8988T (cell line): ENCODE results near the gene PAK1.
"Not testable (repeated sequence)": the region's sequence is repeated elsewhere in the genome, so short reads cannot be mapped to it uniquely, and the experiment has no call there.

Source experiments
- DNase-seq: peaks from one replicate; pipeline ENCODE4 v3.0.0; 2011

PAK1 gene

DNA sequence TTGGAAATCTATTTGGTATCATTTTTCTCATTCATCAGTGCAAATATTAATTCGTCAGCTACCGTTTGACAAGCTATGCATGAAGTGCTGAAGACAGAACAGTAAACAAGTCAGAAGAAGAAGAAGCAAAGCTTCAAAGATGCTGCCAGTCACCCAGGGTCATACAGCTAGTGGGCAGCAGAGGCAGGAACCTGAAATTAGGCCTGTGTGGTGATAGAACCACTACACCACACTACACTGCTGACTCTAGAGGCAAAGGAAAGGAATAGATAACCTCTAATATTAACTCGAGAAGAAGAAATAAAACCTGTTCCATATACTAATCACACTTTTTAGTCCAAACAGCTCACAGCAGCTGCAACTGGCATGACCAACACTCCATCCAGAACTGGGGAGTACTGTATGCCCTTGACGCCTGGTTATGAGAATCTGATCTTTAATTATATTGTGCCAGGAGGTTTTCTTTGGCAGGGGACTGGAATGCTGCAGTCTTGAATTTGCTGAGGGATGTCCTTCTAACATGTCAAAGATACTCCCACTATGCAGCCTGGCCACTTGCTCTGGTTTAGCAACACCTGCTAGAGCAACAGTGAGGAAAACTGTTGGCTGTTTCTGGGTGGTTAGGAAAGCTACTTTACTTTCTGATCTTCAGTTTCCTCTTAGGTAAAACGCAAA is 73.0 kb downstream of the PAK1 start:
- no peak for DNase-seq

DNA sequence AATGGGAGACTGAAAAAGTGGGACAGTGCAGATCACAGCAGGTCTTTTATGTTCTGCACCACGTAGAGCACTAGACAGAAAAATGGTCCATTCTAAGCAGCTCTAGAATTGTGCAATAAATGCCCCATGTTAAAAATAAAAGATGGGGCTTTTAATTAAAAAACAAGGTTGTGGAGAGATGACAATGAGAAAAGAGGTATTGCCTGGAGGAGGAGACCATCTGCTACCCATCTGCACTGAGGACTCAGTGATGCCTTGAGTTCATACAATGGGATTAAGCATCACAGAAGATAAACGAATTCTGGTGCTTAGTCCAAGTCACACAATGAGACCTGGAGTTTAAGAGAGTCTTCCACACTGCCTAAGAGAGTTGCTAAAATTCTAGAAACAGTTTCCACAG is 73.6 kb downstream of the PAK1 start:
- DNase-seq, result no peak

DNA sequence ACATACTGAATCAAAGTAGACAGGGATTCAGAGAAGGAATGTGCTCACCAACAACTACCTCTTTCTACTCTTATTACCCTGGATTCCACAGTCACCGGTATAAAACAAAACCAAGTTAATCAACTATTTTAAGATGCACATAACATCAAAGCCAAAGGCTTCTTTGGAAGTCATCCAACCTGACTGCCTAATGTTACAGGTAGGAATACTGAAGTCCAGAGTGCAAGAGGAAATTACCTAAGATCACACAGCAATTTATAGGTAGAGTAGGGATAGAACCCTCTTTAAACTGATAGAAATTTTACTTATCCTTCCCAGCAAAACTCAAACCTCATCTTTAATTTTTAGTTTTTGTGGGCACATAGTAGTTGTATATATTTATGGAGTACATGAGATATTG is 76.3 kb downstream of the PAK1 start:
- DNase-seq, result no peak

DNA sequence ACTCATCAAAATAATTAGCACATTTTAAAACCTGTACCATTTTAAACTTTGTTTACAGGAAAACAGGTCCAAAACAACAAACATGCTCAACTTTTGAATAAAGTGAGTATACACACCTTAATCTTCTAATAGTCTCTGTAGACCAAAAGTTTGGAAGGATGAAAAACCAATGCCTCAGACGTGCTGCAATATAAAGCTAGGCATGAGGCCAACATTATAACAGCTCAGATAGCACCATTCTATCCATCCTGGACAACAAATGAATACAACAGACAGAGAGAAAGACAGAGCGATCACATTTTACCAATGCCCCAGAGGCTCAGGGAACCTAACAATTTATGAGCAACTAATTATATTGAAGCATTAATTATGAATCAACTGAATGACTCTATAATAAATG is 77.0 kb downstream of the PAK1 start:
- DNase-seq, result no peak

DNA sequence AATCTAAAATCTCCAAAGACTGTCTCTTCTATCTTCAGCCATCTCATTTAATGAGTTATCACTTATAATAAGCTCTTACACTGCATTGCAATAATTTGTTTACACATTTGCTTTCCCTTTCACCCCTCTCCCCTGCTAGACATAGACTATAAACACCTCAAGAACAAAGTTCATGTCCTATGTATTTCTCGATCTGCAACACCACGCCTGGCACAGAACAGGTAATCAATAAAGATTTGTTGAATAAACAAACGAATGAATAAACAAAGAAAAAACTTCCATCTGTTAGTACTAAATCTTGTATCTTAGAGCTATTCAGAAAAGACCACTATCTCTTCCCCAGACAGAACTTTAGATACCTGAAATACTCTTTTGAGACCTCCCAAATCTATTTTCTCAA is 77.6 kb downstream of the PAK1 start:
- no peak for DNase-seq

DNA sequence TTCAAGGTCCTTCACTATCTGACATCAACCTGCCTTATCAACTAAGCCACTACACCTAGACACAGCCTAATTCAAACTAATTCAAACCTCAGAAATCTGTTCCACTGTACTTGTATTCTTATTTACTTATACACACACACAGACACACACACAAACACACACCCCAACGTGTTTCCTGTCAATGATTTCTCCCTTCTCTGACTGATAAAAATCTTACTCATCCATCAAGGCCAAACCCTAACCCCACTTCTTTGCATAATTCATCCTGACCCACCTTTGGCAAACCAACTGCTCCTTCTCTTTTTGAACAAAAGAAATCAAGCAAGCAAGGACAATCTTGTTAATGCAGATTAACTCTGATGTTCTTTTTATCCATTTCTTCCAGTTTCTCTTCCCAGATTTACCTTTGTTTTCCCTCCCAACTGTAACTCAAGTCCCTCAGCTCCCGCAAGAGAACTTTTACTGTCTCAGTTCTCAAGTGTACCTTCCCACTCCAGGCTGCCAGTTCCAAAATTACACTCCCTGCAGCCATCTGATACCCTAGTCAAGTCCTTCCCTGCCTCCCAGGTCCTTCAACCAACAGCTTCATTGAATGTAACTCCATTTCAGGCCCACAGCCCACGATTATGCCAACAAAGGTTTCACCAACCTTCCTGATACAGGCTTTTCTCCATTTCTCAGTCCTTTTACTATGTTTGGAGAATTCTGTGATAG is 78.3 kb downstream of the PAK1 start:
- no peak for DNase-seq

DNA sequence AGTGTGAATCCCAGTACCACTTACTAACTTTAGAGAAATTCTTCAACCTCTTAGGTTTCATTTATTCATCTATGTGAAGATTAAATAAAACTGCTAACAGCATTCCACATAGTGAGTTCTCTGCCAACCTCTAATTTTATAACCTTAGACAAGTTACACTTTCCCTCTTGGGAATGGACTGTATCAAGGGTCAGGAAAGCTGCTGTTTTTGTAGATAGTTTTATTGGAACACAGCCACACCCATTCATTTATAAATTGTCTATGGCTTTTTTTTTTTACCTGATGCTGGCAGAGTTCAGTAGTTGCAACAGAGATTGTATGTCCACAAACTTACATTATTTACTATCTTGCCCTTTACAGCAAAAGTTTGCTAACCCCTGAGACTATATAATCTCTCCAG is 81.1 kb downstream of the PAK1 start:
- DNase-seq, result no peak

DNA sequence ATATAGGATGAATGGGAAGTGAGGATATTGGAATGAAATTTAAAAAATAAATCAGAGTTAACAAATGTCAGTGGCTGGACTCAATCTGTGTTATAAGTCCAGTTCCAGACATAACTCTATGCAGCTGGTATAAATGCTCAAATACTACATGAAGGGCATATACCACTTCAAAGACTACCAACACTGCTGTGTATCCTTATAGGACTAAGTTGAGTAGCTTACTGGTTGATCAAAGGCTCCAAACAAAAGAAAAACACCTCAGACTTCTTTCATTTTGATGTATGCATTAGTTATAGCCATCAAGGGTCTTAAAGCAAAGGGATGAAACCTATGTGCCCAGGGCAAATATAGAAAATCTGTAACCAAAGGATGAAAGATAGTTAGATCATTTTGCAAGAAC is 86.2 kb downstream of the PAK1 start:
- no peak for DNase-seq

DNA sequence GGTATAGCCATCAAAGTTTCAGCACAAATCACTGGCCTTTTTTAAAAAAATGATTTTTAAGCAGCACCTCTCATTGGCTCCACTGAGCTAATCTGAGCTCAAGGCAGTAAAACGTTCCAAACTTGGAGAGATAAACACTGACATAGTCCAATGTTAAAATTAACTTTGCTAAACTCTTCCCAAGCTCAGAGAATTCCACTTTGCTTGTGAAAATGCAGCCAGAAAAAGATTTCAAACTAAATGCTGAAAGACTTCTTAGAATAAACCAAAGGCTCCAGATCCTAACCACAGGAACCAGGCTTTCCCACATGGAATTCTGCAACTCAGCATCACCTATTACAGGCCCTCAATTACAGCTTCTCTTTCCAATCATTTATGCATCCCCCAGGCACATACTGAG is 87.7 kb downstream of the PAK1 start:
- no peak for DNase-seq

DNA sequence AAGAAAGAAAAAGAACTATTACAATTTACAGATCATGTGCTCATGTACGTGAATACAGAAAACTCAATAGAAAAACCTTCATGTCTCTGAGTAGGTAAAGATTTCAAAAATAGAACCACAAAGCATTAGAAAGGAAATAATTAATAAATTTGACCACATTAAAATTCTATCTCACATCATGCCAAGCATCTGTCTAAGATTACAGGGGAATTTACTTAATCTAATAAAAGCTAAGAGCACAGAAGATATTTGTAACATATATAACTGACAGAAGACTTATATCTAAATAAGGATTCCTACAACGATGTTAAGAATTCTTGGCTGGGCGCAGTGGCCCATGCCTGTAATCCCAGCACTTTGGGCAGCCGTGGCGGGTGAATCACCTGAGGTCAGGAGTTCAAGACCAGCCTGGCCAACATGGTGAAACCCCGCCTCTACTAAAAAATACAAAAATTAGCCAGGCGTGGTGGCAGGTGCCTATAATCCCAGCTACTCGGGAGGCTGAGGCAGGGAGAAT is 88.6 kb downstream of the PAK1 start:
- not testable (repeated sequence) for DNase-seq

DNA sequence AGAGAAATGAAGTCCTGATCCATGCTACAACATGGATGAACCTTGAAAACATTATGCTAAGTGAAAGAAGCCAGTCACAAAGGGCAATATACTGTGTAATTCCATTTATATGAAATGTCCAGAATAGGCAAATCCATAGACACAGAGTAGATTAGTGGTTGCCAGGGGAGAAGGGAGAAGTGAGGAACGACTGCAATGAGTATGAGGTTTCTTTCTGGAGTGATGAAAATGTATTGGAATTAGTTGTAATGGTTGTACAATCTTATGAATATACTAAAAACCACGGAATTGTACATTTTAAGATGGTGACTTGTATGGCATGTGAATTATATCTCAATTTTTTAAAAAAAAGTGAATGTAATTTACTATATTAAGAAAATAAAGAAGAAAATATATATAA is 89.3 kb downstream of the PAK1 start:
- DNase-seq, result no peak

DNA sequence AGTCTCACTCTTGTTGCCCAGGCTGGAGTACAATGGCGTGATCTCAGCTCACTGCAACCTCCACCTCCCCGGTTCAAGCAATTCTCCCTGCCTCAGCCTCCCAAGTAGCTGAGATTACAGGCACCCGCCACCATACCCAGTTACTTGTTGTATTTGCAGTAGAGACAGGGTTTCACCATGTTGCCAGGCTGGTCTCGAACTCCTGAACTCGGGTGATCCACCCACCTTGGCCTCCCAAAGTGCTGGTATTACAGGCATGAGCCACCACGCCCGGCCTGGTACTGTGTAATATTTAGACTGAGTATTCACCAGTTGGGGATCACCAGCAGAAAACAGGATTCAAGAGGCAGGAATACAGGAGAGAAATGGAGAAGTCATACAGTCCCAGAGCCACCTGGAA is 90.5 kb downstream of the PAK1 start:
- not testable (repeated sequence) for DNase-seq

DNA sequence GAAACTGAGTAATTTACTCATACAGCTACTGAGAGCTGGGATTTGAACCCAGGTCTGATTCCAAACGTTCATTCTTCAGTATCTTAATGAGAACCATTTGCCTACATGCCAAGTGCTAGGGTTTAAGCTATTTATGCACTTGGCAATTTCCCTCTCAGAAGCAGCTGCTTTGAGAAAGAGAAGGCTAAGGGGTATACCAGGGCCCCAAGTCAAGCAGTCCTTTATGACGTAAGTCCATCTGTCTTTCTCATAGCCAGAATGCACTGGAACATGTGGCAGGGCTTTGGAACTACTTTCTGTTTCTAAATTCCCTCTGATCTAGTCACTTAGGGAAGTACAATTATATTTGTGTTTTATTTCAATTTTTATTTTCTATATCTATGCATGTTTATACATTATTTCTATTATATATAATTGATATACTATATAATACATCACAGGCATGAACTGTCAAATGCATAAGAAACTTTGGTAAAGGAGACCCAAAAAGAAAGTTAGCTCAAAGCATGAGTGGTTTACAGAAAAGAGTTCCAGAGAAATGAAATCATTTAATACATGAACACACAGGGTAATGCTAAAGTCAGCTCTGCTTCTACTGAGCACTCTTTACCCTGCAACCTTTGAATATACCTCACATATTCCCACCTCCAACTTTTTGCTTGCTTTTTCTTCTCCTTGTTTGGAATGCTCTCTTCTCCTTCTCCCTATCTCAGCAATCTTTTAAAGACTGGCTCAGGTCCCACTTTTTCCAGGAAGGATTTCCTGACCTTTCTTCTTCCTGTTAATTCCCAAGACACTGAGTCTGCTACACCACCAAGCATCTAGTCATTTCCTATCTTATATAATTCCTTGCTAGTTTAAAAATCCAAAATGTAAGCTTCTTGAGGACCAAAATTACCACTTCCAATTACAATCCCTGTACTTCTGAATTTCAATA is 91.9 kb downstream of the PAK1 start:
- no peak for DNase-seq

DNA sequence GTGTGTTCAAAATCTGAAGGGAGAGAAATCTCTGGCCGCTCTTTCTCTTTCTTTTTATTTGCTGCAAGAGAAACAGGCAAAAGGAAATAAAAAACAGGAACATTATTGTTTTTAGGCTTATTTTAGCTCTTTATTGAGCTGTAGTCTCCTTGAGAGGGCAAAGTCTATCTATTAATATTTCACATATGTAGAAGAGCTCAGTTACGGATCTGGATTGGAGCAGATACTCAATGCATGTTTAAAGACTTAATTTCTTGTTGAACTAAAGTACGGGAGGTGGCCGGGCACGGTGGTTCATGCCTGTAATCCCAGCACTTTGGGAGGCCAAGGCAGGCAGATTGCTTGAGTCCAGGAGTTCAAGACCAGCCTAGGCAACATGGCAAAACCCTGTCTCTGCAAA is 94.0 kb downstream of the PAK1 start:
- no peak for DNase-seq

DNA sequence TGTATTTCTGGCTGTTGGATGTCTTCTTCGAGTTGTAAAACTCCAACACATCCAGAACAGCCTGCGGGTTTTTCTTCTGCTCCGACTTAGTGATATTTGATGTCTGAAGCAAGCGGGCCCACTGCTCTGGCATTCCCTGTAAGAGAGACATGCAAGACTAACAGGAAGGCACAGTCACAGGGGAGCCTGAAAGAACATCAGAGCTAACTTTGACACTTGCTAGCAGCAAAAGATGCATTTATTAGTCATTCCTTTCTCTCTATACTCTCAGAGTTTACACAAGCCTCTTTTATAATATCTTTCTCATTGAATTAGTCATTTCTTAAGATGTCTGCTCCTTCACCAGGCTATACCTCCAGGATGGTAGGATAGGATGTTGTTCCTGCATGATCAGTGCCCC is 94.6 kb downstream of the PAK1 start:
- DNase-seq, result no peak

DNA sequence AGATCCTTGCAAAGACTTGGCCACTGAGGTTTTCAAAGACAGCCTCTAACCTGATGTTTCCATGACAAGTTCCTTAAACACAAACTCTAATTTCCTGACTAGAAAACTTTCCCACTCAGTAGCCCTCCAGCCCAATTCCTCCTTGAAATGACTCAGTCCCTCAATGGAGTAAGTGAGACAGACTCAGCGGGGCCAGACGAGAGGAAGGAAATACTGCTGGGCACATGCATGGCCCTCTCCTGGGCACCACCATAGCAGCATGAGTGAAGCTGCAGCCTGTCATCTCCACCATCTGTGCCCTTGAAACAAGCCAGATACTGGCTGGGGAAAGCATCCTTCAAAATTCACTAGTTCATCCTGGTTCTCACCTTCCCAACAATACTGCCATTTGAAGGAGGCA is 96.2 kb downstream of the PAK1 start:
- DNase-seq, result no peak

DNA sequence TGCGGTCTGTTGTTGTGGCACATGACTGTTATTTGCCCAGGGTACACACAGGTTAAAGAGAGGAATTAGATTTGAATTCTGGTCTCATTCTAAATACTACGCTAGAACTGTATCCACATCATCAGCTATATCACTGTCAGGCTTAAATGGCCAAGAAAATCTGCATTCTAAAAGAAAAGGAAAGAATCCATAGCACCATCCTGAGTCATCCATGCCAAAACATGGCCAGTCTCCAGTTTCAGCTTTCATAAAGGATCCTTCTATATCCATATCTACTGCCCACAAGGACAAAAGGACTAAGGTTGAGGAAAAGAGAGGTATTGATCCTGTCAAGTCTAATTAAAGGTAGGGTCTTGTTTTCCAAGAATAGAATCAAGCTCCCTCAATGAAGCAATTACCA is 98.8 kb downstream of the PAK1 start:
- no peak for DNase-seq

DNA sequence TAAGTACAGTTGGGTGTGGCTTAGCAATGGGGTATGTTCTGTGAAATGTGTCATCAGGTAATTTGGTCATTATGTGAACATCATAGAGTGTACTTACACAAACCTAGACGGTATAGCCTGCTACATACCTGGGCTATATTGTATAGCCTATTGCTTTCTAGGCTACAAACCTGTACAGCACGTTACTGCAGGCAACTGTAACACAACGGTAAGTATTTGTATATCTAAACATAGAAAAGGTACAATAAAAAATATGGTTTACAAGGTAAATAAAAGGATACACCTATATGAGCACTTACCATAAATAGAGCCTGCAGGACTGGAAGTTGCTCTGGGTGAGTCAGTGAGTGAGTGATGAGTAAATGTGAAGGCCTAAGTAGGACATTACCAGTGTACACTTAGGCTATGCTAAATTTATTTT is 99.3 kb downstream of the PAK1 start:
- no peak for DNase-seq

DNA sequence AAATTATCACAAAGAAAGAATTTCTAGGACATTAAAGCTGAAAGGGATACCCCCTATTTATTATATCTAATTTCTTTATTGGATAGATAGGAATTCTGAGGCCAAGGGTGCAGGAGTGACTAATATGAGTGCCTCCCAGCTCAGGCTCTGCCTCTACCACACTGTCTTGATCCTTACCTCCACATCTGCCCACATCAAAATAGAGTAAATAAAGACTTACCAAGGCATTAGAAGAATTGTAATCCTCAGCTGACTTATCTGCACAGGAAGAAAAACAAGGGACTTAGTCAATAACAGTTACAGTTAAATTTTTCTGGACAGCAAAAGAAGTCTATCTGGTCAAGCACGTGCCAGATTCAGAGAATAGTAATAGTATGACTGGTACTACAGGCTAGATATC is 99.8 kb downstream of the PAK1 start:
- no peak for DNase-seq

DNA sequence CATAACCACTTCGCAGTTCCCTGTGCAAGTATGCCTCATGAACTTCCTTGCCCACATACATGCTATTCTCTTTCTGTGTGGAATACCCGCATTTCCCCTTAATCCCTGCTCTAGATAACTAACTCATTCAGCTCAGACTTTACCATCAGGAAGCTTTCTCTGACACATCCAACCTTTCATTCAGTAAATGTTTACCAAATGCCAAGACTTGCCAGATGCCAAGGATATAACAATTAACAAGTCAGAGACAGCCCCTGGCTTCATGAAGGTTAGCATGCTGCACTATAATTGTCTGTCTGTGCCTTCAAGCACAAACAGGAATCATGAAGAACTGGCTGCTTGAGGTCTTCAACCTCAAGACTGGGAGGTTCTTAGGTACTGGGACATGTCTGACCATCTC is 101.2 kb downstream of the PAK1 start:
- no peak for DNase-seq

DNA sequence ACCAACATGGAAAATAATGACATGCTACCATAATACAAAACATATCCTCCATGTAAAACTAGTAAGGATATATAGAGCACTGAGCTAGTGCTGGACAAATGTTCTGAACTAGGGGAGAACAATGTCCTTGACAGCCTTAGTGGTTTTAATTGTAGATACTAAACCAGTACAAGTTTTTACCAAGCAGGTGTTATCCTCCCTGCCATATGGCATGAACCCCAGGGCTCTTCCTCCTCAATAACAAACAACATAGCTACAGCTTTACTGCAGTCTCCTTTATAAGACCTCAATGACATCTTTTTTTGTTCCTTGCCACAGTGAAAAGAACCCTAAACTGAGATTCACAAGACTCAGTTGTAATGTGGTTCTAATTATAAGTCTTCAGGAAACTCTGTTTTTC is 102.2 kb downstream of the PAK1 start:
- no peak for DNase-seq

DNA sequence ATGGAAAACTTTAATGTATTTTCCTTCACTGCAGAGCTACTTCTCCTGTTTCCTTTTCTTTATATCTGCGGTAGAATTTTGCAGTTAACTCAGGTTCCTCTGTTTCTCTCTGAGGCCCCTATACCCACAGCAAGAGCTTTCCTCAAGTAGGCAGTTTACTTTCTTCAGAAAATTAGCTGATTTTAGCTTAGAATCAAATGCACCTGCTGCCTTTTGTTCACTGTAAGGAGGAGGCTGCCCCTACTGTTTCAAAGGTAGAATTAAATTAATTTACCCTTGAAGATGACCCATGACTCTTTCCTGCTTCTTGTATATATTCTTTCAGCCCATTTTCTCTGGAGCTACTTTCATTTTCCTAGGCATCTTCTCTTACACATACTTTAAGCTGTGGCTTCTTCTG is 103.7 kb downstream of the PAK1 start:
- no peak for DNase-seq

DNA sequence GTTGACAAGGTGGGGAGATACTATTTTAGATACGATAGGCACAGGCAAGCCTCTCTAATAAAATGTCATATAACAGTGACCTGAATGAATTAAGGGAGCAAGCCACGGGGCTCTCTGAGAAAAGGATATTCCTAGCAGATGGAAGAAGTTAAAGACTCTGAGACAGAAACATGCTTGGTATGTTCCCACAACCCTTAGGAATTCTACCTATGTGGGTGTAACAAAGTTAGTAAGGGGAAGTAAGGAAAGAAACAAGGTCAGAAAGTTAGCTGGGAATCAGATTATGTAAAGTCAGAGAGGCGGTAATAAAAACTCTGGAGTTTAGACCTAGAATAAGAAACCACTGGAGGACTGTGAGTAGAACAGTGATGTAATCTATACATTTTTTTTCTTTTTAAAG is 112.7 kb downstream of the PAK1 start:
- no peak for DNase-seq

DNA sequence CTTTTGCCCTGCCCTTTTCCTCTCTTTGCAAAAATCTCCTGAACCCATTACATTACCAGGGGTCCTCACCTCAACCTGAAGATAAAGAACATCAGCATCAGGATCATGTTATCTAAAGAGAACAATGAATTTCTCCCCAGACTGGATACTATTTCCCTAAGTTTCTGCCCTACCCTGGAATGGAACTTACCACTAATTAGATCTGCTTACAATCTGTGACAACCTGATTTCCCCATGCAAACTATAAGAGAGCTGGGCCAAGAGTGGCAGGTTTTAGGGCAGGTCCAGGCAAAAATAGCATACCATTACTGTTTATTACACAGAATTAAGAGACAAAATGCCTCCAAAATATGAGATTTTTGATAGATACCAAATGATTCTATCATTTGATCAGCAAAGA is 114.4 kb downstream of the PAK1 start:
- no peak for DNase-seq
